ENCODE measurements around the gene ZNF254. TPM values are rescaled to one million over a fixed set of nuclear protein-coding genes. Genes with fewer than 3 reads are reported as not detected.

ZNF254 gene
- total RNA-seq, result 16.5 and 25.9 TPM in 2 replicates

GRCh38 chr19:24086974-24087595, at the start of gene ZNF254:
TSS of gene ZNF254 (plus strand) at chr19:24087187. CDS start at chr19:24087308, 121 bp downstream.

Other genes starting within 250 kb of the ZNF254 start
- gene ZNF726, start 172.3 kb upstream of the ZNF254 start, total RNA-seq, result 4.1 and 5.9 TPM in 2 replicates